Fibroblast of the aortic adventitia (primary cell): Measurements from ENCODE around the gene ANO10. TPM values are rescaled to one million over a fixed set of nuclear protein-coding genes. Genes with fewer than 3 reads are reported as not detected.

Experiments
- DNase-seq: peaks from one replicate; pipeline ENCODE4 v3.0.0-alpha.2; 2010; ENCODE audit warnings: low read depth
- H3K4me3 ChIP-seq: 2 replicates; pipeline ENCODE4 v1.5.1; 2011; ENCODE audit warnings: low read depth, mild to moderate bottlenecking, control low read depth, low read length, moderate library complexity
- total RNA-seq: library from RNA; depleted of rRNA; stranded (reverse); fragments of >200 nt; gene quantifications from 2 replicates; pipeline ENCODE4 v1.2.3, GENCODE V29; 2012; ENCODE audit warnings: low replicate concordance
- TF ChIP-seq, protein P1 (sequence below): IDR thresholded peaks from 2 replicates; pipeline ENCODE4 v1.5.1; 2011; ENCODE audit warnings: mild to moderate bottlenecking, low read length, control low read depth, inconsistent platforms; ENCODE audit not compliant: insufficient read depth

Gene ANO10
- total RNA-seq, 1 donor: 46.4 TPM

DNA sequence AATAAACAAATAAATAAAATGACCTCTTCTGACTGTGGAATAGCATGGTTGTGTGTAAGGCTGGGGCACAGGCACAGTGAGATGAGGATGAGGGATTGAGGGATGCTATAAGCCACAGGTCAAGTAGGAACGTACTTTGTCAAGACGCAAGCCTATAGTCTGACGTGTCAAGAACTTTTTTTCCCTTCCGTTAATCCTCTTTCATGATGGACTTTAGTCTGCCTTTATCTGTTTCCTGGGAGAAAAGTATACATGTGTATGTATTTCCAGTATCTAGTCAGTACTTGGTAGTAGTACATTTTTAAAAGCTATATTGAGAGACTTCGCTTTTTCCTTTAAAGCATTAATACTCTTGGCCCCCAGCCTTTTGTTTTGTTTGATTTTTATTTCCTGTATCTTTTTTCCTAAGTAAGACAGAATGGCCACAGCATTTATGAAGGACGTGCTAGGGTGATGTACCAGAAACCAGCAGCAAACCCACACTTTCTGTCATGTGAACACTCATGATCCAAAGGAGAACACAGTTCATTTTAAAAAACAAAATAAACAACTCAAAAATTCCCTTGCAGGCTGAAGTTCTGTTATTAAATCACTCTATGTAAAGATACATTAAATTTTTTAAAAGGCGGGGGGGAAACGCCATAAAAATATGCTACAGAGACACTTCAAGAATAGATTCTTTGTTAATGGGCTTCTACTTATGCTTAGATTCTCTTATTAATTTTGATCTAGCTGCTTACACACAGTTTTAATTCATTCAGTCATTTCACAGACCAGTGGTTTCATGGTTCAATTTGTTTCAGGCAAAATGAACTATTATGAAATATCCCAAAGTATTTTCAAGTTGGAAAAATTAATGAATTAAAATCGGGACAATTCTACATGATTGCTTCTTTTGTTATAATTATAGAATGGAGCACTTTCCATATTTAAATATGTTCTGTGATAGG, 220.8 kb downstream of the ANO10 start:
- TF ChIP-seq, protein P1, sequence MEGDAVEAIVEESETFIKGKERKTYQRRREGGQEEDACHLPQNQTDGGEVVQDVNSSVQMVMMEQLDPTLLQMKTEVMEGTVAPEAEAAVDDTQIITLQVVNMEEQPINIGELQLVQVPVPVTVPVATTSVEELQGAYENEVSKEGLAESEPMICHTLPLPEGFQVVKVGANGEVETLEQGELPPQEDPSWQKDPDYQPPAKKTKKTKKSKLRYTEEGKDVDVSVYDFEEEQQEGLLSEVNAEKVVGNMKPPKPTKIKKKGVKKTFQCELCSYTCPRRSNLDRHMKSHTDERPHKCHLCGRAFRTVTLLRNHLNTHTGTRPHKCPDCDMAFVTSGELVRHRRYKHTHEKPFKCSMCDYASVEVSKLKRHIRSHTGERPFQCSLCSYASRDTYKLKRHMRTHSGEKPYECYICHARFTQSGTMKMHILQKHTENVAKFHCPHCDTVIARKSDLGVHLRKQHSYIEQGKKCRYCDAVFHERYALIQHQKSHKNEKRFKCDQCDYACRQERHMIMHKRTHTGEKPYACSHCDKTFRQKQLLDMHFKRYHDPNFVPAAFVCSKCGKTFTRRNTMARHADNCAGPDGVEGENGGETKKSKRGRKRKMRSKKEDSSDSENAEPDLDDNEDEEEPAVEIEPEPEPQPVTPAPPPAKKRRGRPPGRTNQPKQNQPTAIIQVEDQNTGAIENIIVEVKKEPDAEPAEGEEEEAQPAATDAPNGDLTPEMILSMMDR: no peak
- no peak for DNase-seq
- H3K4me3 ChIP-seq: no peak overlapping the region

DNA sequence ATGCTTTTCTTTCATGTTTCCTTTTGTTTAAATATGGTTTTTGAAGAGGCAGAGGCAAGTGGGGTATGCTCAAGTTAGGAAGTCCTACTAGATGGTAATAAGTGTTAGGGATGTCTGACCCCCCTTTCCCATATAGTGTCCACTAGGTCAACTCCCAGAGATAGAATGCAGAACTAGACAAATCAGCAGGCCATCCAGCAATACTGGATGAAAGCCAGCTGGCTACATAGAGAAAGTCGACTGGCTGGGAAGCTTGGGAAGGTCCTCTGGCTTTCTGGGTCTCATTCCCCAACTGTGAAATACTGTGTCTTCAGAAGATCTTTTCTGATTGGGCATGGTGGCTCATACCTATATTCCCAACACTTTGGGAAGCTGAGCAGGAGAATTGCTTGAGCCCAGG, 221.6 kb downstream of the ANO10 start:
- no peak for DNase-seq
- H3K4me3 ChIP-seq: no peak overlapping the region
- TF ChIP-seq, protein P1: no peak

DNA sequence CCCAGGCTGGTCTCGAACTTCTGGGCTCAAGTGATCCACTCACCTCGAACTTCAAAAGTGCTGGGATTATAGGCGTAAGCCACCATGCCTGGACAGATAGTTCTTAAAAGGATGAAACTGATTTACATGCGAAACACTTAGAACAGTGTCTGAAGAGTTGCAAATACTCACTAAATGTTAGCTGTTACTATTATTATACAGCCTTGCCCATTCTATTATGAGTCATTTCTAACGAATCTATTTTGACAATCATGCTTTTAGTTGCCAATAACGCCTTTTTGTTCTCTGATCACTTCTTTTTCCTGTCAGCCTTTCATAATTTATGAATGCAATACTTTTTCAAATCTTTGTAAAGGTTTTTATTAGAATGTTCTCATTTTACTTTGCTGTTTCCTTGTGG, 222.8 kb downstream of the ANO10 start:
- DNase-seq: no peak
- H3K4me3 ChIP-seq: no peak overlapping the region
- TF ChIP-seq, protein P1: no peak

DNA sequence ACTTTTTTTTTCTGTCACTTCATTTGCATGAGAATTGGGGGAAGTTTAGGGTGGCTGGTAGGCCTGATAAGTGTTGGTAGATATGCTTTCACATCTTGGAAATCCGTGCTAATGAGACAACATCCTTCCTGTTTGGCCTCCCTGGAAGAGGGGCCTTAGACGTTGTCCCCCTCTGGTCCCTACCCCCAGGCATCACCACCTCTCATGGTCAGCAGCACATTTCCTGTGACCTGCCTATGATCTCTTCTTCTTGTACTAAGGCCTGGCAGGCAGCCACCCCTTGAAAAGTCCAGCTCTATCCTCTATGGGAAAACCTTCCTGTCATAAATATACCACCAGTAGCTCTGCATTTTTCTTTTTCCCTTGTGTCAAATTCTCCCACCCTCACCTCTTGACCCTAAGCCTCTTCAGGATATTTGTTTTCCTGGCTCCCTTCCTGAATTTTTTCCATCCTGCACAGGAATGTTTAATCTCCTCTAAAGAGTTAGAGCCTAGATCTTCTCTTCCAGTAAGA, 227.7 kb downstream of the ANO10 start:
- DNase-seq: peak; percentile 44
- TF ChIP-seq, protein P1: no peak
- no peak overlapping the region for H3K4me3 ChIP-seq

DNA sequence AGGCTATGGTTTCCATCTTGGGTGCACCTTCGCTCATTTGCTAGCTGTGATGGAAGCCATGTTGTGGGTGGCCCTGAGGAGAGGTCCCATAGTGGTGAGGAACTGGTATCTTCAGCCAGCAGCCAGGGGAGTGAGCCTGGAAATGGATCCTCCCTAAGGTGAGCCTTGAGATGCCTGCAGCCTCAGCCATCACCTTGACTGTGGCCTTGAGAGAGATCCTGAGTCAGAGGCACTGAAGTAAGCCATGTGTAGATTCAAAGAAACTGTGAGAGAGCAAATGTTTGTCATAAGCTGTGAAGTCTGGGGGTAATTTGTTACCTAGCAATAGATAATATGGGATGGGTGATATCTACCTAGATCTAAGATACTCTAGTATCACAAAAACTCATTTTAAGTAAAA, 230.2 kb downstream of the ANO10 start:
- H3K4me3 ChIP-seq: no peak overlapping the region
- no peak for DNase-seq
- TF ChIP-seq, protein P1: no peak

DNA sequence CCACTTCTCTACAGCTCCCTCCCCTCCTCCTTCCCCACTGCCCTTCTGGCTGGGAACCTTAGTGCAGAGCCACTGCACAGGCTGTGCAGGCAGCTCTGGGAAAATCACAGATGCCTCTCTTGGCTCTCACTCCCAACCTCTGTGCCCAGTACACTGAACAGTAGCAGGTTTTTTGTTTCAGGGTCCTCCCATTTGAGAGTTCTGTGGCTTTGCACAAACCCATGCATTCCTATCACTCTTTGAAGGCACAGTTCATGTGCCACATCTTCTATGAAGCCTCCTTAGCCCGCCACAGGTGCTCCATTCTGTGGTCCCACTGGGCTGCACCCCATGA, 231.6 kb downstream of the ANO10 start:
- TF ChIP-seq, protein P1: no peak
- no peak overlapping the region for H3K4me3 ChIP-seq
- DNase-seq: peak; percentile 28
